ENCODE data around the gene DIP2B.

Gene DIP2B

DNA sequence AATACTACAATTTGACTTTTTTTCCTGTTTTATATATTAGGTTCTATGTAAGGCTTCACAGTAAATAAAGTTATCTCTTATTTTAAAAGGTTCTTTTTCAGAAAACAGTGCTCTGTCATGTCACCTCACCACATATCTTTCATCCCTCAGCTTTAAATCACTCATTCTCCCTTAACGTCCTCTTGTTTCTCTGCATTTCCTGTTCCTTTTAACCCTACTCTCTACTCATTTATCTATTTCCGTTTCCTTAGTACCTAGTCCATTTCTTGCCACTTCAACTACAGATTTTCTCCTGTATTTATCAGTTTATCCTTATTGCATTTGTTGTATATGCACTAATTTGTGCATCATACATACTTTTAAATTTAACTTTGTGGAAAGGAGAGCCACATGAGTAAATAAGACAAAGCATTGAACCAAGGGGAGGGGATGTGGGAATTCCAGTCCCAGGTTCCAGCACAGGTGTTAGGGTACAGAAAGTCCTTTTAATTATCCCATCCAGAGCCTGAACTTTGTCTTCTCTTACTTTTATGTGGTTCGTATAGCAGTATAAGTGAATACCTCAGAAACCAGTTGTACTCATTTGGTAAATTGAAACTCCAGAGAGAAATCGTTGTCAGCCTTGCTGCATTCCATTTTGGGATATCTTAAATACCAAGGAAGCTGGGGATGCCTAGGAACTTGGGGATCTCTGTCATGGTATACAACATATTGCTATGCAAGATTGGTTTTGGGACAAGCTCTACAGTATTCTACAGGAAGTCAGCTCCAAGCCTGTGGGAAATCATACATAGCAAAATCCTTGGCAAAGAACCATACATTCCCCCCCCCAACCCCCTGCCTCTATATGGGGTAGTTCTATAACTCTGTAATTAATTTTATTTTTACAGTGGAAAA lies 120.5 kb downstream of the DIP2B start:
- H3K36me3 ChIP-seq: peaks cover 4% of the 10 kb centered on the region
- no peaks in the 10 kb centered on the region for H3K4me1 ChIP-seq
- no peak for DNase-seq
- no peaks in the 10 kb centered on the region for H3K9me3 ChIP-seq
- TF ChIP-seq, protein P1, sequence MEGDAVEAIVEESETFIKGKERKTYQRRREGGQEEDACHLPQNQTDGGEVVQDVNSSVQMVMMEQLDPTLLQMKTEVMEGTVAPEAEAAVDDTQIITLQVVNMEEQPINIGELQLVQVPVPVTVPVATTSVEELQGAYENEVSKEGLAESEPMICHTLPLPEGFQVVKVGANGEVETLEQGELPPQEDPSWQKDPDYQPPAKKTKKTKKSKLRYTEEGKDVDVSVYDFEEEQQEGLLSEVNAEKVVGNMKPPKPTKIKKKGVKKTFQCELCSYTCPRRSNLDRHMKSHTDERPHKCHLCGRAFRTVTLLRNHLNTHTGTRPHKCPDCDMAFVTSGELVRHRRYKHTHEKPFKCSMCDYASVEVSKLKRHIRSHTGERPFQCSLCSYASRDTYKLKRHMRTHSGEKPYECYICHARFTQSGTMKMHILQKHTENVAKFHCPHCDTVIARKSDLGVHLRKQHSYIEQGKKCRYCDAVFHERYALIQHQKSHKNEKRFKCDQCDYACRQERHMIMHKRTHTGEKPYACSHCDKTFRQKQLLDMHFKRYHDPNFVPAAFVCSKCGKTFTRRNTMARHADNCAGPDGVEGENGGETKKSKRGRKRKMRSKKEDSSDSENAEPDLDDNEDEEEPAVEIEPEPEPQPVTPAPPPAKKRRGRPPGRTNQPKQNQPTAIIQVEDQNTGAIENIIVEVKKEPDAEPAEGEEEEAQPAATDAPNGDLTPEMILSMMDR (IDR thresholded peaks at IDR 0.05; ENCODE audit: low read depth, low read length): no peak
- no peak overlapping the region for H3K4me3 ChIP-seq (ENCODE audit: low read depth, low read length)
- no peaks in the 10 kb centered on the region for H3K27me3 ChIP-seq

- Histone ChIP-seq H3K9me3 (no peaks in the 10 kb centered on the region), H3K27me3 (no peaks in the 10 kb centered on the region), H3K4me3 (ENCODE audit: low read depth, low read length) (no peak overlapping the region), H3K36me3 (peaks cover 4% of the 10 kb centered on the region), H3K4me1 (no peaks in the 10 kb centered on the region)
- no peak for DNase-seq
- TF ChIP-seq, protein P1 (IDR thresholded peaks at IDR 0.05; ENCODE audit: low read depth, low read length): no peak
Measured at GRCh38 chr12:50626026-50626425, 121.2 kb downstream of the DIP2B start.

DNA sequence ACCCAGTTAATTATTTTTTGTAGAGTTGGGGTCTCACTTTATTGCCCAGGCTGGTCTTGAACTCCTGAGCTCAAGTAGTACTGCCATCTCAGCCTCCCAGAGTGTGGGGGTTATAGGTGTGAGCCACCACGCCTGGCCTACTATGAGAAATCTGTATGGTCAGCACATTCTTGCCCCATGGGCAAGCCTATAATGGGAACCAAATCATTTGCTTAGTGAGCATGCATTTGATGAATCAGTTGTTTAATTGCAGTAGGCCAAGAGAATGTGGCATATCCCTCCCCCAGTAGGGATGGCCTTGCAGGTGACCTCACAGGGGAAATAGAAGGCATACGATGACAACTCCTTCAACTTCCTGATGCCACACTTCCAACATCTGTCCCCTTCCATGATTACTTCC lies 122.7 kb downstream of the DIP2B start:
- no peaks in the 10 kb centered on the region for H3K9me3 ChIP-seq
- TF ChIP-seq, protein P1 (IDR thresholded peaks at IDR 0.05; ENCODE audit: low read depth, low read length): no peak
- H3K27me3 ChIP-seq: no peaks in the 10 kb centered on the region
- H3K4me3 ChIP-seq (ENCODE audit: low read depth, low read length): no peak overlapping the region
- H3K4me1 ChIP-seq: no peaks in the 10 kb centered on the region
- DNase-seq: no peak
- H3K36me3 ChIP-seq: peaks cover 7% of the 10 kb centered on the region

DNA sequence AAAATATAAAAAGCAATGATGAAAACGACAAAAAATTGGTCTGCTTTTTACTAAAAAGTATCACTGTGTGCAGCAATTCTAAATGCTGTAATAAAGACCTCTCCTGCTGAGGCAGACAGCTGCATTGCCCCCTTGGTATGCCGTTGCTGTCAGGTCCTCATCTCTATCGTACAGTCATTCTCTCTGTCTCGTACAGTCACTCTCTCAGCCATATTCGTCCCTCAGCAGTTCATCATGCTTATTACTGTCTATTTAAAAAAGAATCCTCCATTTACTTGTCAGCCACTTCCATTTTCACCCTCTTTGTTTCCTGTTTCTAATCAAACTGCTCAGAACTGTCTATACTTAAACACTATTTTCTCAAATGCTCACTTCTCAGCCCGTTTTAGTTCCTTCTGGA lies 123.6 kb downstream of the DIP2B start:
- H3K4me3 ChIP-seq (ENCODE audit: low read depth, low read length): no peak overlapping the region
- H3K27me3 ChIP-seq: no peaks in the 10 kb centered on the region
- TF ChIP-seq, protein P1 (IDR thresholded peaks at IDR 0.05; ENCODE audit: low read depth, low read length): no peak
- H3K36me3 ChIP-seq: peaks cover 7% of the 10 kb centered on the region
- no peaks in the 10 kb centered on the region for H3K9me3 ChIP-seq
- no peaks in the 10 kb centered on the region for H3K4me1 ChIP-seq
- DNase-seq: no peak

DNA sequence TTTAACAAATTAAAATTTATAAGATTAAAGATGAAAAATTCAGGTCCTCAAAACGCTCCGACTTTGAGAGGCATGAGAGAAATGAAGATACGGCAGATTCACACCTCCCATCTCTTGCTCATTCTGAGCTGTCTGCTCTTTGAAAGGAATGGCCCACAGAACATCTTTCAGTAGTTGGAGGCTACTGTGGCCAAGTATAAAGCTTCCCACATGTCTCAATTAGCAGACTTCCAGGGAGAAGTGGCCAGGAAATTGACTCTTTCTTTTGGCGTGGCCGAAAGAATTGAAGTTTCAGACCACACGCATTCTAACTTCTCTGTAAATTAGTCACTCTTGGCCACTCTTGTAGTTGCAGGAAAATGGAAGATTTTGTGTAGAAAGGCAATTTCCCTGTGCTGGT lies 129.2 kb downstream of the DIP2B start:
- H3K36me3 ChIP-seq: peaks cover 3% of the 10 kb centered on the region; the same call in 1 of the 2 replicates
- no peak for DNase-seq
- no peaks in the 10 kb centered on the region for H3K9me3 ChIP-seq
- no peak overlapping the region for H3K4me3 ChIP-seq (ENCODE audit: low read depth, low read length)
- H3K4me1 ChIP-seq: no peaks in the 10 kb centered on the region
- TF ChIP-seq, protein P1 (IDR thresholded peaks at IDR 0.05; ENCODE audit: low read depth, low read length): no peak
- no peaks in the 10 kb centered on the region for H3K27me3 ChIP-seq

GRCh38 chr12:50634379-50634778 lies 129.6 kb downstream of the DIP2B start:
- no peaks in the 10 kb centered on the region for H3K4me1 ChIP-seq
- H3K4me3 ChIP-seq (ENCODE audit: low read depth, low read length): no peak overlapping the region
- no peaks in the 10 kb centered on the region for H3K27me3 ChIP-seq
- DNase-seq: no peak
- peaks cover 3% of the 10 kb centered on the region; the same call in 1 of the 2 replicates for H3K36me3 ChIP-seq
- TF ChIP-seq, protein P1 (IDR thresholded peaks at IDR 0.05; ENCODE audit: low read depth, low read length): no peak
- no peaks in the 10 kb centered on the region for H3K9me3 ChIP-seq

All from BE2C (cell line).